LHCN-M2 (cell line): ENCODE results near the gene MPV17. TPM values are rescaled to one million over a fixed set of nuclear protein-coding genes. Genes with fewer than 3 reads are reported as not detected.
"Not testable (repeated sequence)": the region's sequence is repeated elsewhere in the genome, so short reads cannot be mapped to it uniquely, and the experiment has no call there.

Experiments used
- DNase-seq: peaks from one replicate; pipeline ENCODE4 v3.0.0-alpha.2; 2012; ENCODE audit warnings: low read depth
- total RNA-seq: library from RNA; depleted of rRNA; stranded (reverse); fragments of >200 nt; gene quantifications from 2 replicates; pipeline ENCODE4 v1.2.3, GENCODE V29; 2014

MPV17 gene
- total RNA-seq, 1 experiment from 2014 or later = 113 TPM

DNA sequence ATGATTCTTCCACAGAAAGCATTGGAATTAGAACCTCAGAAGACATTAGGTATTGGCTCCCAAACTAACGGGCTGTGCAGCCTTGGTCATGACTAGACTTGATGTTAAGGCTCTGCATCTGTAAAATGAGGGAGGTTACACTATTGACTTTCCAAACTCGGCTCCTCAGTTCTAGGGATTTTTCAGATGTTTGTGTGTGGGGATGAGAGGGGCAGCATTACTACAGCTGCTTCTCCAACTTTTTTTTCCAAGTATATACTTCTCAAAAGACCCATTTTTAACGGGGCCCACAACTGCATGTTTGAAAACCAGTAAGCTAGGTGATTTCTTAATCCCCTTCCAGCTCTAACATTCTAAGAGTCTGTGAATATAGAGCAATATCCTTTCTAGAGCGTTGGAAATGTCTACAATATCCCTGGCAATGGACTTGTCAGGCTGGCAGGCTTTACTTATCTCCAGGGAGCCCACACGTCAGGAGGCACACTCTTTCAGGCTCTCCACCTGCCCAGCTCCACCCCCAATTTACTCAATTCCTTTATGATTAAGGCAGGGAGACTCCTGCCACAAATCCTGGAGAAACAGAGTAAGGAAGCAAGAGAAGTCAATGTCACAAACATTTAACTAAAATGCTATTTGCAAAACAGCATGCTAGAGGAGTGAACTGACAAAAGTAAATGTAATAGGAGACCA lies 844 bp upstream of the MPV17 start:
- no peak for DNase-seq

DNA sequence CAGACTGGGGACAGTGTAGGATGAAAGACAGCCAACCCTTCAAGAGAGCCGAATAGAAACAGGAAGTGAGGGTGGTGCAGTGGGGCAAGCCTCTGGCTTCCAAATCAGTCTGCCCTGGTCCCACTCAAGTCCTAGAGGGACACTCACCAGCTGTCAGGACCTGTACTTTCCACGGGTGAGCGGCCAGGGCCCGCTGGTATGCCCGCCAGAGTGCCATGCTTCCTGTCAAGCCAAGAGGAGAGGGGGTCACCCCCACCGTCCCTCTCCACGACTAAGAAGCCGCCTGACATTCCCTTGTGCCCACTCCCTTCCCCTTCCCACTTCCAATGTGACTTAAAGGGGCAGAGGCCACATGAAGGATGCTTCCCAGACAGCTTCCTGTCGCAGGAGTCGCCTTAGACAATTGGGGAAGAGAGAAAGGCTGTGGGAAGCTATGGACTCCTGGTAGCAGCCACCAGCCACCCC lies 564 bp downstream of the MPV17 start:
- DNase-seq = no peak

DNA sequence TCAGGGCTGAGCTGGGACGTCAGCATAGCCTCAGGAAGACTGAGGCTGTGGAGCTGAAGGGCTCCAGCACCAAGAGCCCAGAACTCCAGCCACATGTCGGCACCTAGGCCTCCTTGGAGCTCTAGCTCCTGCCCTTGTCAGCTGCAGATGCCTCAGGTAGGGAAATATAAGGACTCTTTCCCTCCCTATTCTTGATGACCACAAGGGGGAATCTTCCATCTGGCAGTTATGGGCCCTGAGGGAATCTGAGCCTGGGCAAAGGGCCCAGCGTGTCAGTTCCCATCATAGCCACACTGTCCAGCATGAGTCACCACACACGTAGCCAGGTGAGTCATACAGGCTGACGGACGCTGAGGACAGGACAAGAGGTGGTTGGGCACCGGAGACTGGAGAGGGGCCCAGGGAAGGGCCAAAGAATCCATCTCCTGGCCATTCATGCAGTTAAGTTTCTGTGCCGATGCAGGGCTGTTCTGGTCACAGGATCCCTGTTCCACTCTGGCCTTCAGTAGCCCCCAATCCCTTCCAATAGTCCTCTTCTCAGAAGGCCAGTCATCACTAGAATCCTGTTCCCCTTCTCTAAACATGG lies 1.8 kb downstream of the MPV17 start:
- peak; percentile 99 for DNase-seq

DNA sequence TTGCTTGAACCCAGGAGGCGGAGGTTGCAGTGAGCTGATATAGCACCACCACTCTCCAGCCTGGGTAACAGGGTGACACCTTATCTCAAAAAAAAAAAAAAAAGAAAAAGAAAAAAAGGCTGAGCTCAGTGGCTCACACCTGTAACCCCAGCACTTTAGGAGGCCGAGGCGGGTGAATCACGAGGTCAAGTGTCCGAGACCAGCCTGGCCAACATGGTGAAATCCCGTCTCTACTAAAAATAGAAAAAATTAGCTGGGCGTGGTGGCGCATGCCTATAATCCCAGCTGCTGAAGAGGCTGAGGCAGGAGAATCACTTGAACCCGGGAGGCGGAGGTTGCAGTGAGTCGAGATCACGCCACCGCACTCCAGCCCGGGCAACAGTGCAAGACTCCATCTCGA lies 3.1 kb downstream of the MPV17 start:
- DNase-seq = not testable (repeated sequence)

DNA sequence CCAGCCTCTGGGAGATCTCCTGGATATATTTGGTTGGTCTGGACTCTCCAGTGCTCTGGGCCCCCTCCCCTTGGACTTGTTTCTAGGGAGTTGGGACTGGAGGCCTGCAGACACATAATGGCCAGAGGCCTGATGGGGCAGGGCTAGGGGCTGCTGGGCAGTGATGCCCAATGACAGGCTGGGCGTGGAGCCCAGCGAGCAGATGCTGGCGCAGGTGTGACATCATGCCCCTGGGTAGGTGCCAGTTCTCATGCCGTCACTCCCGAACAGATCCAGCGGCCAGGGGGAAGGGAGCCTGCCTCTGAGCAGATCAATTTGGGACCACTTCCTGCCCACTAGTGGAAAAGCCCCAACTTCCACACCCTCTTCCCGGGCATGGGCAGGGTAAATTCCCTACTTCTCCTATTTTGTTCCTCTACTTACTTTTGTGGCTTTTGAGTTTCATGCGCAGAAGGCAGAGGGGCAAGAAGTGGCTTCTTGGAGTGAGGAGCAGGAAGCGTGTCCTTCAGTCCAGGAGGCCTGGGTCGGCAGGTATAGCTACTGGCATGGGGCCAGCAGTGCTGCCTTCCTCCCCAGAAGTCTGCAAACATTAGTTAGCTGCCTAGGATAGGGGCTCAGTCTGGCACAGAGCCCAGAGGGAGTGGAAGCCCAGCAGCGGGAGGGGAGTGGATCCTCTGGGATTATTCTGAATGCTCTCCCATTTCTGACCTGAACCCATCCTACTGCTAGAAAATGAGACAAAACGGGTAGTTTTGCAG lies 6.1 kb downstream of the MPV17 start:
- DNase-seq = no peak

DNA sequence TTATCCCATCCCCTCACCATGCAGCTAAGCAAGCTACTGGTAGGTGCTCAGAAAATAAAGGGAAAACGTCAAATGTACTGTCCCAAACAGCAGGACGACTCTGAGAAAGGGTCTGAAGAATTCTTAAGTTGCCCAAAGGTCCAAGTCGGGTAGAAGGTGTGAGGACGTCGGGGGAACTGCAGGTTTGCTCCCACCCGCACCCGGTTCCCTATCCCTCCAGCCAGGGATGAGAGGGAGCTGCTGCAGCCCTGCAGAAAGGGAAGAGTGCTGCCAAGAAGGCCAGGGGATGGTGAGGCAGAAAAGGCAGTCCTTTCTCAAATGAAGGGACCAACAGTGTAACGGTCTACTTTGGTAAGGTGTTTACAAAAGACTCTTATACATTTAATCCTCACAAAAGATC lies 7.8 kb downstream of the MPV17 start:
- DNase-seq = no peak

DNA sequence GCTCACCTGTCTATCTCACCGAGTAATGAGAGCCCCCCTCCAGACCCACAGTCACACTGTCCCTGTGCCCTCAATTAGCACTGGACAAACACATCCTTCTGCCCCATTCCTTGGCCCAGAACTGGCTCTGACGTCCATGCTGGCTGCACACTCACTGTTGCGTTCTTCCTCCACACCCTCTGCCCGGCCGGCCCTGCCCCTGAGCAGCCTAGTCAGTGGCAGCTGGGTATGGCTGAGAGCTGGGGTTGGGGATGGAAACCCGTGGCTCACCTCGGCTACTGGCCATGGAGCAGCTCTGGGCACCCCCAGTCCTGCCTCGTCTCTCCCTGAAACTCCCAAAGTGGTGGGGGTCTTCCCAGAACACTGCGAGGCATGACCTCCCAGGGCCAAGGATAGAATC lies 8.2 kb downstream of the MPV17 start:
- DNase-seq = no peak

DNA sequence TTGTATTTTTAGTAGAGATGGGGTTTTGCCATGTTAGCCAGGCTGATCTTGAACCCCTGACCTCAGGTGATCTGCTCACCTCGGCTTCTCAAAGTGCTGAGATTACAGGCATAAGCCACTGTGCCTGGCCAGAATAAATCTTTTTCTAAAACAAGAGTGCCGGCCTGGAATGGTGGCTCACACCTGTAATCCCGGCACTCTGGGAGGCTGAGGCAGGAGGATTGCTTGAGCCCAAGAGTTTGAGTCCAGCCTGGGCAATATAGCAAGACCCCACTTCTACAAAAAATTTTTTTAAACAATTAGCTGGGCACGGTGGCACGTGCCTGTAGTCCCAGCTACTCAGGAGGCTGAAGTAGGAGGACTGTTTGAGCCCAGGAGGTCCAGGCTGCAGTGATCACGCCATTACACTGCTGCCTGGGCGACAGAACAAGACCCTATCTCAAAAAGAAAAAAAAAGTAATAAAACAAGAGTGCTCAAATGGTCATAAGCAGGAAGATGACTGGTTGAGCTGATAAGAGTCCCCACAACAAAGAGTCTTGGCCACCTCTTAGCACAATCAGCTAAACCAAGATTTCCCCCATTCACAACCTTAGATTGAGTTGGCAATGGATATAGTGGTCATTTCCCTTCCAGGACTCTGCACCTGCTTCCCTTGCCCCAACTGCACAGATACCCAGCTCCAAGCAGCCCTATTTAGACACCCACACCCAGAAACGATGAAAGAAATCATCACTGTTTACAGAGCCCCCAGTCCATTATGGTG lies 8.8 kb downstream of the MPV17 start:
- DNase-seq = no peak

DNA sequence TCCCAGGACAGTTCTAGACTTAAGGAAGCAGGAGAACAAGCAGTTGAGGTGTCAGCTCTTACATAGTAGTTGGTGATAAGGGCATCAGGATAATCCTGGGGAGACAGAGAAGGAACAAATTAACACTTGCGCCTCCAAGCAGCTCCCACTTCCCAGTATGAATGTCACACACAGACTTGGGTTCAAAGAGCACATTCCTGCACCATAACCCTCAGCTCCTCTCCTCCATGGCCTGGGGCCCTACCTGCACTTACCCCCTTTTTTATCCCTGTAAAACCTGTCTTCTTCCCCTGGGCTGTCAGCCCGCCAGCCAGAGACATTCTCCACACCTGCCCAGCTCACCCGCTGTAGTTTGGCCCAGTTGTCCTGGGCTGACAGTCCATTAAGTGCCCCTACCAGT lies 10.7 kb downstream of the MPV17 start:
- DNase-seq = no peak

DNA sequence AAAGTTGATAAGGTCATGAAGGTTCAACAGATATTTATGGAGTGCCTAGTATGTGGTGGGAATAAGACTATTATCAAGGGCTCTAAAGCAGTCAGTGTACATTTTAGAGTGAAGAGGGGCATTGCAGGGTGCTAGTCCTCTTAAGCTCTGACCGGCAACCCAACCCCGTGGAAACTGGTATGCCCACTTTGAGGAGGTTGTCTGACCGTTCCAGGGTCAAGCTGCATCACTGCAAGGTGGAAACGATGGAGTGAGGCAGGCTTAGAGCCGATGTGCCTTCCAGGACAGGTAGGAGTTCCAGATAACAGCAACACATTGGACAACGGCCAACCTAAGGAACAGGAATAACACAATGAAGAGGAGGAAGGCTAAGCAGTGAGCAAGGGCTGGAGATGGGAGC lies 13.2 kb downstream of the MPV17 start:
- DNase-seq = no peak

DNA sequence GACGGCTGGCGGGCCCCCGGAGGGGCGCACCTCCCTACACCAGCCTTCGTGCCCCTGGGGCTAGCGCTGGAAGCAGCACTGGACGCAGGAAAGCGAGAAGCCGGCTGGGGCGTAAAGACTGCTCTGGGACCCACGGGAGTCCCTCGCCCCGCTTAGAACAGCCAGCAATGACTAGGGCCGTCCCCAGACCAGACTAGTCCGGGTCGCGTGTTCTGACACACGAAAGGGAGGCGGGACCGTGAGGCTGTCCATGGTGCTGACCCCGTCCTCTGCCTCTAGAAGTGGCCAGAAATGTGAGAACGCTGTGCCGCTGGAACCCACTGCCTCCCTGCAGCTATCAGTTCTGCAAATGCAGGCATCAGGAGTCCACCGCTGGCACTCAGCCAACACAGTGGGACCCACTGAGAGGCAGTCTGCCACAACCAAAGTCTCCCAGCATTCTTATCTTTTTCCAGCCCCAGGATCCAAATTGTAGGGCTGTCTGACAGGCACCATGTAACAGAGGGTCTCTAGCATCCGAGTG lies 14.5 kb downstream of the MPV17 start, which contains the start of gene UCN:
Gene UCN, minus strand, starts transcription at position 87 of the 523 bp plus-strand sequence. CDS start 550 bp downstream, outside the sequence.
- DNase-seq = no peak

DNA sequence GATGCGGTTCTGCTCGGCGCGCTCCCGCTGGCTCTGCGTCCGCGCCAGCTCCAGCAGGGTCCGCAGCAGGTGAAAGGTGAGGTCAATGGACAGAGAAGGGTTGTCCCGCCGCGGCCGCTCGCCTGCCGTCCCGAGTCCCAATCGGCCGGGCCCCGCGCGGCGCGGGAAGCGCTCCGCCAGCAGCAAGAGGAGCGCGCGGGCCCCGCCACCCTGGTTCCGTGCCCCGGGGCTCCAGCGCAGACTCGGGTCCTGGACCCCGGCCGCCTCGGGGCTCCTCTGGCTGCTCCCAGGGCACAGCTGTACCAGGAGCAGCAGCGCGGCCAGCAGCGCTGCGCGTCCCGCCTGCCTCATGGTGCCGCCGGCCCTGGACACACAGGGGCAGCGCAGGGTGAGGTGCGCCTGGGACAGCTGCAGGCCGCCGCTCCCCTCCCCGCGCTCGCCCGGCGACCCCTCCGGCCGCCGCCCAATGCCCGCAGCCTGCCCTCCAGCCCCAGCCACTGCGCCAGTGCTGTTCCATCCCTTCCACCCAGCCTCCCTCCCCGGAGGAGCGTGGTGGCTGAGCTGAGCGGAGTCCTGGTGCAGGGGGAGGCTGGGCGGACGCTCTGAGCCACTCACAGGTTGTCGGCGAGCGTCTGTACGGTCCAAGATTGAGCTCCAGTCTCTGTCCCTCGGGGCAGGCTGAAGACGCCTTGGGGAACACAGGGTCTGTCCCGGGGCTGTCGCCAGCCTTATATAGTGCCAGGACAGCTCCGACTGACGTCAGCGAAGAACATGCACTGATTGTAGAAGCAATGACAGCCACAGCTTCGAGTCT lies 15.1 kb downstream of the MPV17 start:
- no peak for DNase-seq

DNA sequence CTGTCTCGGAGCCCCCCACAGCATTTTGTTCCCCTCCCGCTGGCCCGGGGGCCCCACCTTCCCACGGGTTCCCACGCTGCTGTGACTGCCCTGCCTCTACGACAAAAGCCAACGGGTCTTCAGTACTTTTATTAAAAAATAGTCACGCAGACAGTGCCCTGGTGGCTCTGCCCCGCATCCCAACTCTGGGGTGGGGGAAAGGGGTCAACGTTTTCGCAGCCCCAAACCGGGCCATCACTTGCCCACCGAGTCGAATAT lies 15.7 kb downstream of the MPV17 start:
- no peak for DNase-seq

DNA sequence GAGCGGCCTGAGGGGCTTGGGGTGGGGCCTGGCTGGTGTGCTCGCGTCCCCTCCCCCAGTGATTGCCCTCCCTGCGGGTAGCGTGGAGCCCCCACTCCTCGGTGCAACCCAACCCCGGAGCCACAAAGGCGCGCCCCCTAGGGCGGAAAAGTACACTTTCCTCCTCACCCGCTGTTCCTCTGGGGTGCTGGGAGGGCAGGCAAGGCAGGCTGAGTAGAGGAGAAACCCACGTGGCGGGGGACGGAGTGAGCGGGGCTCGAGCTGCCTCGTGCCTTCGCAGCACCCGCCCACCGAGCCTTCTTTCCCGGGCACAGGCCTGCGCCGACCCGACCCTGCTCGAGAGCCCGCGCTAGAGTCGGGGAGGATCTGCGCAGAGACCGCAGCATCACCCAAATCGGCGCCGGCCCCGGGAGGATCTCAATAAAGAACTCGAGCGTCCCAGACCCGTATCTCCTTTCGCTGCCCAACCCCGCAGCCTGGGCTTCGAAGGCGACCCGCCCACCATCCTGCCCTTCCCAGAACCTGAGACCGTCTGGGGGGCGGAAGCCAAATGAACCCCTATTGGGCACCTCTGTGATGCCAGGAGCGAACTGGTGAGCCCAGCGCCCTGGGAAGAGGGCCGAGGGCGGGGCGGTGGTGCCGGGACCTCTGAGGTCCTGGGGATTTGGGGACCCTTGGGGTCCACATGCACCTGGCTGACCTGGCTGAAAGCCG lies 16.2 kb downstream of the MPV17 start:
- DNase-seq = no peak

DNA sequence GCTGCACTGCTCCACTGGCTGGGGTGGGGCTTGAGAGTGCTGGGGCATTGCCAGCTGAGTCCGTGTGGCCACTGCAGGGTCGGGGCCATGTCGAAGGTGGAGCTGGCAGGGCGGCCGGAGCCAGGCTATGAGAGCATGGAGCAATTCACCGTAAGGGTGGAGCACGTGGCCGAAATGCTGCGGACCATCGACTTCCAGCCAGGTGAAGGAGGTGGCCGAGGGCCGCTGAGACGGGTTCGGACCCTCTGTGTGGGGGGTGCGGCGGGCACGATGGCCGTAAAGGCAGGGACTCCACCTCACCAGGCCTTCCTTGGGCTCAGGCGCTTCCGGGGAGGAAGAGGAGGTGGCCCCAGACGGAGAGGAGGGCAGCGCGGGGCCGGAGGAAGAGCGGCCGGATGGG lies 16.8 kb downstream of the MPV17 start:
- DNase-seq = no peak

DNA sequence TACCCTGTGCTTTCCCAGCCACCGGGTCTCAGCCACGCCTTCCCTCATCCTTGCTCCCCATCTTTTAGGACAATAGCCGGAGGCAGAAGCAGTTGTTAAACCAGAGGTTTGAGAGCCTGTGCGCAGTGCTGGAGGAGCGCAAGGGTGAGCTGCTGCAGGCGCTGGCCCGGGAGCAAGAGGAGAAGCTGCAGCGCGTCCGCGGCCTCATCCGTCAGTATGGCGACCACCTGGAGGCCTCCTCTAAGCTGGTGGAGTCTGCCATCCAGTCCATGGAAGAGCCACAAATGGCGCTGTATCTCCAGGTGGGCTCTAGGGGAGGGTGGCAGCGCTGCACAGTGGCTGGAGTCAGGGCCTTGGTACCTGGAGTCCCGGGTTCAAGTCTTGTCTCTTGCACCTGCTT lies 17.4 kb downstream of the MPV17 start:
- DNase-seq = no peak

DNA sequence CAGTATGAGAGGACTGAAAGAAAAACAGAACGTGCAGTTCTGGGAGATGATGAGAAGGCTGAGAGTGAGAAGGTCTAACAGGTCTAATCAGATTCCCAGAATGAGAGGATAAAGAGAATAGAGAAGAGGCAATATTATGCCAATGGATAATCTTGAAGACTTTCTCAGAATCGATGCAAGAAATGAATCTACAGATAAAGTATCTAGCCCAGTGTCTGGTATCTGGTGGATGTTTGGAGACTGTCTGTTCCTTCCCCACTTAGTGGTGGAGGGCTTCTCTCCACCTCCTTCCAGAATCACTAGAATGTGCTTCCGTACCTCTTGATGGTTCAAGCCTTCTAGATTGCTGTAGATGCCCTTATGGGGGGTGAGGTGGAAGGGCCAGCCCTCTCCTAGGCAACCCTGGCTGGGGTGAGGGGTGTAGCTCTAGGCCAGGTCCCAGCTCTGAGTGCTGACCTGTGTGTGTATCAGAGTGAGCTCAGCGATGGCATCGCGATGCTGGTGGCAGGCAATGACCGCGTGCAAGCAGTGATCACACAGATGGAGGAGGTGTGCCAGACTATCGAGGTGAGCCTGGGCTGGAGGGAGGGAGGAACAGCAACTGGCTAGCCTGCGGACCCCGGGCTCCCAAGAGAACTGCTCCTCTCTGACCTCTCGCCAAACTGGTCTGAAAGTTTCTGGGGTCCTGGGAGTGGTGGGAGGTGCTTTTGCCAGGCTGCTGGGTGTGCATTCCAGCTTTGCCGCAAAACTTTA lies 18.2 kb downstream of the MPV17 start:
- DNase-seq = no peak

DNA sequence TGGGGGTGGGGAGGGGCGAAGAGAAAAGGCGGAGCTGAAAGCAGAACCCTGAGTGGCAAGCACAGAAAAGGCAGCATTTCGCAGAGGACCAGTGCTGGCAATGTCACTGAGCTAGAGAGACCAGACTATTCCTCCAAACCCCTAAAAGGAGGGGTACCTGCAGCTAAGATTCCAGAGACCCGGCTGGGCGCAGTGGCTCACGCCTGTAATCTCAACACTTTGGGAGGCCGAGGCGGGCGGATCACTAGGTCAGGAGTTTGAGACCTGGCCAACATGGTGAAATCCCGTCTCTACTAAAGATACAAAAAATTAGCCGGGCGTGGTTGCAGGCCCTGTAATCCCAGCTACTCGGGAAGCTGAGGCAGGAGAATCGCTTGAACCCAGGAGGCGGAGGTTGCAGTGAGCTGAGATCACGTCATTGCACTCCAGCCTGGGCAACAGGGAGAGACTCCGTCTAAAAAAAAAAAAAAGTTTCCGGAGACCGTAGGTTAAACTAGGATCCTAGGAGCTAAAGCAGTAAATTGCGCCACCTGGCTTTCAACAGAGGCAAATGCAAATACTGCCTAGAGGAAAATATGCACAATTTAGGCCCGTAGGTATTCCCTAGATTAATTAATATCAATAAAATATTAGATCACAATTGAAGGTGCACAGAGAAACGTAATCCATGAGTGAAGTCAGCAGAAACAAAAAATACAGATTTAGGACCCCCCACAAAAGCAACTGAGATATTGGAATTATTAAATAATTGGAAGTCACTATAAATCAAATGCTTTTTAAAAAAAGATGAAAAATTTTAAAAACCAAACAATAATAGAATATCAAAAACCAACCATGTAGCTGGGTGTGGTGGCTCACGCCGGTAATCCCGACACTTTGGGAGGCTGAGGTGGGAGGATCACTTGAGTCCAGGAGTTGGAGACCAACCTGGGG lies 19.5 kb downstream of the MPV17 start:
- DNase-seq = peak; percentile 66

DNA sequence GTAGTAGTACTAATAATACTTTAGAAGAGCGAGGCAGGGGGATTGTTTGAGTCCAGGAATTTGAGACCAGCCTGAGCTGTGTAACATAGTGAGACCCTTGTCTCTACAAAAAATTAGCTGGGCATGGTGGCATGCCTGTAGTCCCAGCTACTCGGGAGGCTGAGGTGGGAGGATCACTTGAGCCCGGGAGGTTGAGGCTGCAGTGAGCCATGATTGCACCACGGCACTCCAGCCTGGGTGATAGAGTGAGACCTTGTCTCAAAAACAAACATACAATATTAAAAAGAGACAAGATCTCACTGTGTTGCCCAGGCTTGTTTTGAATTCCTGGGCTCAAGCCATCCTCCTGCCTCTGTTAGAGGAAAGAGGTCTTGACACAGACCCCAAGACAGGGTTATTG lies 22.3 kb downstream of the MPV17 start:
- not testable (repeated sequence) for DNase-seq
